ENCODE data around the gene GPR158.

Gene GPR158

DNA sequence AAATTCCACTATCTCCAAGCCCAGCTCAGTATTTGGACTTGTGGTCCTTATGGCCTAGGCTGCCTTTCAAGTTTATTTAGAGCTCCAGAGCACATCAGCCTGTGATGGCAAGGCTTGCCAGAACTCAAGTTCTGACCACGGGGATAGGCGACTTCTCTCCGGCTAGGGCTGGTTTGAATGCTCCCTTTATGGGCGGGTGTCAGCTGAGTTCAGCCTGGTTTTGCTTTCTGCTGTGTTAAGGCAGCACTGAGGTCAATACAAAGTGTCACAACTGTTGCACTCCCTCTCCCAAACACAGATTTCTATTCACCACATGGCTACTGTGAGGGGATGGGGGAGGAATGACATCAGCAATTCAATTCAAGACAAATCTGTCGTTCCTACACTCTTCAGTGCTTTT, 441.1 kb downstream of the GPR158 start:
- CTCF ChIA-PET, result no interaction called here
- POLR2A ChIA-PET, result no interaction called here
- DNase-seq (ENCODE audit: low read depth, low spot score), result no peak
- H3K4me3 ChIP-seq (ENCODE audit: low read depth, low read length), result no peak overlapping the region
- TF ChIP-seq, protein P1, sequence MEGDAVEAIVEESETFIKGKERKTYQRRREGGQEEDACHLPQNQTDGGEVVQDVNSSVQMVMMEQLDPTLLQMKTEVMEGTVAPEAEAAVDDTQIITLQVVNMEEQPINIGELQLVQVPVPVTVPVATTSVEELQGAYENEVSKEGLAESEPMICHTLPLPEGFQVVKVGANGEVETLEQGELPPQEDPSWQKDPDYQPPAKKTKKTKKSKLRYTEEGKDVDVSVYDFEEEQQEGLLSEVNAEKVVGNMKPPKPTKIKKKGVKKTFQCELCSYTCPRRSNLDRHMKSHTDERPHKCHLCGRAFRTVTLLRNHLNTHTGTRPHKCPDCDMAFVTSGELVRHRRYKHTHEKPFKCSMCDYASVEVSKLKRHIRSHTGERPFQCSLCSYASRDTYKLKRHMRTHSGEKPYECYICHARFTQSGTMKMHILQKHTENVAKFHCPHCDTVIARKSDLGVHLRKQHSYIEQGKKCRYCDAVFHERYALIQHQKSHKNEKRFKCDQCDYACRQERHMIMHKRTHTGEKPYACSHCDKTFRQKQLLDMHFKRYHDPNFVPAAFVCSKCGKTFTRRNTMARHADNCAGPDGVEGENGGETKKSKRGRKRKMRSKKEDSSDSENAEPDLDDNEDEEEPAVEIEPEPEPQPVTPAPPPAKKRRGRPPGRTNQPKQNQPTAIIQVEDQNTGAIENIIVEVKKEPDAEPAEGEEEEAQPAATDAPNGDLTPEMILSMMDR (IDR thresholded peaks at IDR 0.05; ENCODE audit: insufficient read depth, low read length, missing control alignments), result no peak

DNA sequence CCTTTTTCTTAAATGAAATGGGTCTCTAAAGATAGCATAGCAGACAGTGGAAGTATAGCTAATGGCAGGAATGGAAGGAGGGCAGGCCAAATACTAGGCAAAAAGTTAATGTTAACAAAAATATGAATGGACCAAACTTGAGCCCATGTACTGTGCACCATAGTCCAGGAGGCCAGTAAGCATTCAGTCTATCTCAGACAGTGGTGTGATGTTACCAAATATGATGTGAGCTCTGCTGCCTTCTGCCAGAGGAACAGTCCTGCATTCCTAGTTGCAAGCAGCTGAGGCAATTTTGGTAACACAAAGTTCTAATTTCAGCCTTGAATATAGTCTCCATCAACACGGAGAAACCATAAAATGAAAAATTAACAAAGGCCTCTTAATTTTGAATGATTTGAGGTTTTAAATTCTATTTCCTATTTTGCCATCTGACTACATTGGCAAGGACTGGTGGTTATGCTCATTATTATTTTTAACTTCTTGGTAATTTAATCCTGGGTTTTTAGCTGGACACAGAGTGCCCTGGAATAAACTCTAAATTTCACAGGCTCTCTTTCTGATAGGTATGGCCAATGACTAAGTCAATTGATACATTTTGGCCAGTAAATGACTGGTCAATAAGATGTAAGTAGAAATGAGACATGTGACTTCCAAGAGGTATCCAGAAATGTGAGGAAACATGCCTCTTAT, 442.2 kb downstream of the GPR158 start:
- CTCF ChIA-PET, result no interaction called here
- POLR2A ChIA-PET, result no interaction called here

DNA sequence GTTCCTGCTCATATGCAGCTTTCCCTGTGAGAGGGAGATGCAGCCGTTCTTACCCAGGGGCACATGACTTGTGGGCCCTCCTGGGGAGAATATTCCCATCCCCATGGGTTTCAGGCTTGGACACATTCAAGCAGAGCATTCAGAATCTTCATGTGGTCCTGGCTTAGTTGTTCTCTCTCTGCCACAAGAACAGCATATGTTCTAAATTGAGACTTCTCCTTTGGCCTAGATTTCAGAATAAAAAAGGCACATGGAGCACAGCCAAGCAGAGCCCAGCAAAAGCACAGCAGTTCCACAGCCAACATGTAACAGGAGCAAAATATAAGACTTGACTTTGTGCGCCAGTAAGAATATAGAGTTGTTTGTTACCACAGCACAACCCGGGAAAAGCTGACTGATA, 452.8 kb downstream of the GPR158 start:
- TF ChIP-seq, protein P1 (IDR thresholded peaks at IDR 0.05; ENCODE audit: insufficient read depth, low read length, missing control alignments), result no peak
- H3K4me3 ChIP-seq (ENCODE audit: low read depth, low read length), result no peak overlapping the region
- ChIA-PET CTCF (no interaction called here), POLR2A (no interaction called here)
- DNase-seq (ENCODE audit: low read depth, low spot score), result no peak

More for the DNA sequence above, 442.2 kb downstream of the GPR158 start:
- no peak for DNase-seq (ENCODE audit: low read depth, low spot score)
- H3K4me3 ChIP-seq (ENCODE audit: low read depth, low read length), result no peak overlapping the region
- TF ChIP-seq, protein P1 (IDR thresholded peaks at IDR 0.05; ENCODE audit: insufficient read depth, low read length, missing control alignments), result no peak

DNA sequence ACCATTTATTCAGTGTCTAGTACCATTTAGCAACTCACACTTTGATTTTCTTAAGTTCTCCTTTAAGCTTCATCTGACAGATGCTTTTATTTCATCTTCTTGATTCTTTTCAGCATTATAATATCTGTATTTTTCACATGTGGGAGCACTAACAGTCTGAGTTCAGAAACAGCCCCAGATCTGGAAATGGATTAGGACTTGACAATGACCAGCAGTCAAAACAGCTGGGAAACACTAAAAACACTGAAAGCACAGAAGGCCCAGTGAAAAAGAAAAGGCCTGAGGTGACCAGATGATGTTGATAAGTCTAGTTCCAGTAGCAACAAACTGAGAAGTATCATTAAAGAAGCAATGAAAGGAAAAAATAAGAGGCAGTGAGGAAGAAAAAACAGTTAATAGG, 454.5 kb downstream of the GPR158 start:
- TF ChIP-seq, protein P1 (IDR thresholded peaks at IDR 0.05; ENCODE audit: insufficient read depth, low read length, missing control alignments), result no peak
- no peak overlapping the region for H3K4me3 ChIP-seq (ENCODE audit: low read depth, low read length)
- CTCF ChIA-PET, result no interaction called here
- POLR2A ChIA-PET, result no interaction called here
- DNase-seq (ENCODE audit: low read depth, low spot score), result no peak

DNA sequence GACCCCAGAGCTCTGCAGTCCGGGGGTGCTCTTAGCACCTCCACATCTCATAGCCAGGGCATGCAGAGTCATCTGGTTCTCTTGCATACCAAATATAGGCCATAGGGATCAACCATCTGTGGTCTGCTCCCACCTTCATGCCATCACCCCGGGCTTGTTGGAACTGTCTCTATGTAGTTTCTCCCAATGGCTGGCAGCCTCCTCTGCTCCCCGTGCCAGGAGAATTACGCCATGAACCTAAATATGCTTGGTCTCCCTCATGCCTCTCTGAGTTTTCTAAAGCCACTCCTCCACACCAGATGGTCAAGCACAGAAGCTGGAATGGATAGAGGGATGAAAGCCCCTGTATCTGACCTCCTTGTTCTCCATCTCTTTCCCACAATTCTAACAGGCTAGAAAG, 456.7 kb downstream of the GPR158 start:
- TF ChIP-seq, protein P1 (IDR thresholded peaks at IDR 0.05; ENCODE audit: insufficient read depth, low read length, missing control alignments), result no peak
- CTCF ChIA-PET, result no interaction called here
- H3K4me3 ChIP-seq (ENCODE audit: low read depth, low read length), result no peak overlapping the region
- no peak for DNase-seq (ENCODE audit: low read depth, low spot score)
- POLR2A ChIA-PET, result no interaction called here

DNA sequence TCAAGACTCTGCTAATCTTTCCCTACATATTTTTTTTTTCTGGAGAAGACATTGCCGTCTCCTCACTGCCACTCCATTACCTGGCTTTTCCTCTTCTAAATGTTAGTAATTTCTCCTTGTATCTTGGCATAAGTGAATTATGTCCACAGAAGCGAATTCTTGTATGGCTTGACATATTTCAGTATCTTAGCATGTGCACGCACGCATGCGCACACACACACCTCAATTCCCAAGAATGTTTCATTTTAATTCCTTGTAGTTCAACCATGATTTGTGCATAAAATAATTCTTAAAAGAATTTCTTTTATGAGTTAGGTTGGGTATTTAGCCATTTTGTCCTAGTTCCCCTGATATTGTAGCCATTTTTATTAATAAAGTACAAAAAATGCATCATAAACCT, 458.0 kb downstream of the GPR158 start:
- H3K4me3 ChIP-seq (ENCODE audit: low read depth, low read length), result no peak overlapping the region
- TF ChIP-seq, protein P1 (IDR thresholded peaks at IDR 0.05; ENCODE audit: insufficient read depth, low read length, missing control alignments), result no peak
- DNase-seq (ENCODE audit: low read depth, low spot score), result no peak
- ChIA-PET CTCF (no interaction called here), POLR2A (no interaction called here)

Data from AG04449 (cell line).